Measurements from ENCODE around the gene TPCN1. TPM values are rescaled to one million over a fixed set of nuclear protein-coding genes. Genes with fewer than 3 reads are reported as not detected.

TPCN1 gene
- total and polyA plus RNA-seq, 10 donors, result 15.5 to 90.1 (median 46.7) TPM

GRCh38 chr12:113276306-113276705, 55.0 kb downstream of the TPCN1 start:
- Histone ChIP-seq H3K27ac (no peak overlapping the region), H3K9me3 (no peaks in the 10 kb centered on the region), H3K36me3 (peaks cover 5 to 97% (median 64%) of the 10 kb centered on the region in 6 donors), H3K4me1 (peaks cover 0 to 20% (median 5%) of the 10 kb centered on the region in 6 donors), H3K4me3 (no peak overlapping the region), H3K27me3 (replicated peaks in 1 of 7) (no peaks in the 10 kb centered on the region)
- intact Hi-C loops (cut with DNase I; ENCODE audit: low total_unique reads), result no loop called here
- DNase-seq, result no peak
- WGBS, 5 donors, result 73 to 81% (median 77%) methylated on average over 8 of the region's 8 CpGs
- TF ChIP-seq POLR2A (IDR thresholded peaks at IDR 0.05) (no peak), POLR2AphosphoS5 (IDR thresholded peaks at IDR 0.05) (no peak), CTCF (IDR thresholded peaks at IDR 0.05 in 8 of 11, conservative IDR thresholded peaks at IDR 0.05 in 3 of 11) (no peak)

GRCh38 chr12:113276946-113277500, 55.8 kb downstream of the TPCN1 start:
- peaks cover 0 to 13% (median 5%) of the 10 kb centered on the region in 6 donors for H3K4me1 ChIP-seq
- DNase-seq, result peak; percentile 52
- no peak overlapping the region for H3K4me3 ChIP-seq
- H3K27ac ChIP-seq, result no peak overlapping the region
- intact Hi-C loops (cut with DNase I; ENCODE audit: low total_unique reads), result no loop called here
- TF ChIP-seq POLR2A (IDR thresholded peaks at IDR 0.05), result no peak
- no peak for TF ChIP-seq POLR2AphosphoS5 (IDR thresholded peaks at IDR 0.05)
- TF ChIP-seq CTCF (IDR thresholded peaks at IDR 0.05 in 8 of 11, conservative IDR thresholded peaks at IDR 0.05 in 3 of 11), result no peak
- no peaks in the 10 kb centered on the region for H3K9me3 ChIP-seq
- H3K27me3 ChIP-seq (replicated peaks in 1 of 7), result no peaks in the 10 kb centered on the region
- 95 to 96% (median 96%) methylated on average over 4 to 10 of the region's 10 CpGs for WGBS, 5 donors
- peaks cover 5 to 94% (median 63%) of the 10 kb centered on the region in 6 donors for H3K36me3 ChIP-seq

- intact Hi-C loops (cut with DNase I; ENCODE audit: low total_unique reads), result no loop called here
- Histone ChIP-seq H3K36me3 (peaks cover 5 to 94% (median 63%) of the 10 kb centered on the region in 6 donors), H3K4me1 (peaks cover 0 to 8% (median 2%) of the 10 kb centered on the region in 6 donors), H3K27ac (no peak overlapping the region), H3K9me3 (no peaks in the 10 kb centered on the region), H3K27me3 (replicated peaks in 1 of 7) (no peaks in the 10 kb centered on the region), H3K4me3 (no peak overlapping the region)
- TF ChIP-seq POLR2AphosphoS5 (IDR thresholded peaks at IDR 0.05), result no peak
- 90 to 96% (median 93%) methylated on average over 5 of the region's 5 CpGs for WGBS, 5 donors
- no peak for DNase-seq
Observed at GRCh38 chr12:113277511-113277910, 56.2 kb downstream of the TPCN1 start.

GRCh38 chr12:113278141-113278540, 56.9 kb downstream of the TPCN1 start:
- H3K4me3 ChIP-seq, result no peak overlapping the region
- intact Hi-C loops (cut with DNase I; ENCODE audit: low total_unique reads), result no loop called here
- TF ChIP-seq POLR2AphosphoS5 (IDR thresholded peaks at IDR 0.05), result no peak
- TF ChIP-seq POLR2A (IDR thresholded peaks at IDR 0.05), result no peak
- no peak for TF ChIP-seq CTCF (IDR thresholded peaks at IDR 0.05 in 8 of 11, conservative IDR thresholded peaks at IDR 0.05 in 3 of 11)
- H3K27ac ChIP-seq, result no peak overlapping the region
- DNase-seq, result peak; percentile 19
- peaks cover 0 to 2% (median 0%) of the 10 kb centered on the region in 6 donors for H3K4me1 ChIP-seq
- H3K36me3 ChIP-seq, result peaks cover 2 to 94% (median 59%) of the 10 kb centered on the region in 6 donors
- 86 to 95% (median 93%) methylated on average over 8 of the region's 8 CpGs for WGBS, 5 donors
- no peaks in the 10 kb centered on the region for H3K27me3 ChIP-seq (replicated peaks in 1 of 7)
- H3K9me3 ChIP-seq, result no peaks in the 10 kb centered on the region

Data from spleen (tissue), 11 donors.